Activated CD8-positive, alpha-beta T cell treated with anti-CD3 and anti-CD28 coated beads, Interleukin-2, amount 10 ng/mL, durations not matched to agents 7 days and 5 days (primary cell): ENCODE results near the gene TOP3B. TPM values are rescaled to one million over a fixed set of nuclear protein-coding genes. Genes with fewer than 3 reads are reported as not detected.

ENCODE experiments used
- ATAC-seq: fragments of 150-1000 bp; cut with Tn5 transposase; one replicate; pipeline ENCODE4 v1.10.0; 2021; ENCODE audit warnings: moderate library complexity
- CTCF ChIA-PET: fragments of 350-600 bp; sonication (Branson Sonifier 250); formaldehyde crosslinking; loops from one replicate; lab custom pipeline; 2021; ENCODE audit warnings: antibody characterized with exemption; lab: Charles Lee
- POLR2A ChIA-PET: fragments of 350-600 bp; sonication (Branson Sonifier 250); formaldehyde crosslinking; loops from one replicate; lab custom pipeline; 2021; ENCODE audit warnings: antibody characterized with exemption; lab: Charles Lee
- DNase-seq: peaks from one replicate; pipeline ENCODE4 v3.0.0-alpha.2; 2020
- H3K27ac Mint-ChIP-seq: one replicate; pipeline ENCODE4 v1.8.0; 2021; ENCODE audit warnings: mild to moderate bottlenecking, mixed read lengths
- H3K27me3 Mint-ChIP-seq: one replicate; pipeline ENCODE4 v1.8.0; 2021; ENCODE audit warnings: low read depth, mixed read lengths
- H3K36me3 Mint-ChIP-seq: one replicate; pipeline ENCODE4 v1.8.0; 2021; ENCODE audit warnings: low read depth, mixed read lengths
- H3K4me1 Mint-ChIP-seq: one replicate; pipeline ENCODE4 v1.8.0; 2021; ENCODE audit warnings: low read depth, mixed read lengths
- H3K4me3 Mint-ChIP-seq: one replicate; pipeline ENCODE4 v1.8.0; 2021; ENCODE audit warnings: mild to moderate bottlenecking, mixed read lengths
- H3K9me3 Mint-ChIP-seq: one replicate; pipeline ENCODE4 v1.8.0; 2022; ENCODE audit warnings: mixed read lengths; ENCODE audit not compliant: insufficient read depth
- total RNA-seq, 2 experiments: library from RNA; stranded (reverse); gene quantifications; one replicate each; pipeline ENCODE4 v1.2.3, GENCODE V29; 2021

TOP3B gene
- total RNA-seq, 2 experiments from 2014 or later: 47.3 to 49.9 TPM

GRCh38 chr22:21965762-21966288, 16.8 kb downstream of the TOP3B start:
- ChIA-PET POLR2A (interaction anchor here (1.0 kb wide), 1 partner anchor 17 kb away, joined by 3 read pairs; the partner anchor contains the start of gene TOP3B), CTCF (interaction anchor here (2.4 to 3.7 kb wide), 2 partner anchors 13 to 28 kb away, joined by 7 to 16 read pairs; partner anchors contain the start of gene PPM1F)
- Mint-ChIP-seq H3K36me3 (peaks cover 42% of the 10 kb centered on the region), H3K4me1 (no peaks in the 10 kb centered on the region), H3K9me3 (no peaks in the 10 kb centered on the region), H3K4me3 (no peak overlapping the region), H3K27me3 (no peaks in the 10 kb centered on the region), H3K27ac (no peak overlapping the region)
- DNase-seq (no peak), ATAC-seq (no peak)

GRCh38 chr22:21964918-21965484, 17.6 kb downstream of the TOP3B start:
- no peak for ATAC-seq
- Mint-ChIP-seq H3K4me3 (no peak overlapping the region), H3K27ac (no peak overlapping the region), H3K27me3 (no peaks in the 10 kb centered on the region), H3K4me1 (no peaks in the 10 kb centered on the region), H3K36me3 (peaks cover 35% of the 10 kb centered on the region), H3K9me3 (no peaks in the 10 kb centered on the region)
- DNase-seq: no peak
- CTCF ChIA-PET: interaction anchor here (2.4 to 3.7 kb wide), 2 partner anchors 12 to 27 kb away, joined by 7 to 16 read pairs; partner anchors contain the start of gene PPM1F
- POLR2A ChIA-PET: no interaction called here

- Mint-ChIP-seq H3K4me1 (no peaks in the 10 kb centered on the region), H3K9me3 (no peaks in the 10 kb centered on the region), H3K4me3 (no peak overlapping the region), H3K36me3 (peaks cover 34% of the 10 kb centered on the region), H3K27ac (no peak overlapping the region), H3K27me3 (no peaks in the 10 kb centered on the region)
- DNase-seq (no peak), ATAC-seq (no peak)
- CTCF ChIA-PET: interaction anchor here (1.0 to 3.7 kb wide), 3 partner anchors 8 to 26 kb away, joined by 5 to 16 read pairs (median 7); partner anchors contain the start of gene PPM1F
- POLR2A ChIA-PET: no interaction called here
Measured at GRCh38 chr22:21964234-21964633, 18.4 kb downstream of the TOP3B start.

GRCh38 chr22:21963790-21964211, 18.8 kb downstream of the TOP3B start:
- ChIA-PET CTCF (interaction anchor here (1.0 to 3.7 kb wide), 2 partner anchors 9 to 11 kb away, joined by 5 to 16 read pairs; partner anchors contain the start of gene PPM1F), POLR2A (no interaction called here)
- Mint-ChIP-seq H3K36me3 (peaks cover 34% of the 10 kb centered on the region), H3K9me3 (no peaks in the 10 kb centered on the region), H3K27ac (no peak overlapping the region), H3K4me1 (no peaks in the 10 kb centered on the region), H3K27me3 (no peaks in the 10 kb centered on the region), H3K4me3 (no peak overlapping the region)
- DNase-seq (no peak), ATAC-seq (no peak)

- ATAC-seq (no peak), DNase-seq (no peak)
- ChIA-PET CTCF (no interaction called here), POLR2A (no interaction called here)
- Mint-ChIP-seq H3K9me3 (no peaks in the 10 kb centered on the region), H3K27ac (no peak overlapping the region), H3K4me1 (no peaks in the 10 kb centered on the region), H3K36me3 (peaks cover 30% of the 10 kb centered on the region), H3K27me3 (no peaks in the 10 kb centered on the region), H3K4me3 (no peak overlapping the region)
Measured at GRCh38 chr22:21963286-21963685, 19.3 kb downstream of the TOP3B start.

DNA sequence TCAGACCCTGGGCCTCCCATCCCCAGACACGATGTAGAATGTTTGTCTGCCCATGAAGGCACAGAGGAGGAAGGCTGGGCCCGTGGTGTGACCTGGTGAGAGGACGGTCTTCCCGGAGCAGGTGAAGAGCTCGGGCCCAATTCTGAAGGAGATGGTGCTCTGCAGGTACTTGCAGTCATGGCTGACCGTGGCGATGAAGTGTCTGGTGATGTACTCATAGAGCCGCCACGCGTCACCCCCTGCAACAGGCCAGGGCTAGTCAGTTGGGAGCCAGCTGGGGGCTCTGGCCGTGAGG, 20.0 kb downstream of the TOP3B start:
- ChIA-PET POLR2A (no interaction called here), CTCF (interaction anchor here (1.3 to 2.0 kb wide), 2 partner anchors 10 kb away, joined by 4 to 9 read pairs; partner anchors contain the start of gene PPM1F)
- no peak for DNase-seq
- no peaks in the 10 kb centered on the region for H3K27me3 Mint-ChIP-seq
- ATAC-seq: no peak
- no peaks in the 10 kb centered on the region for H3K9me3 Mint-ChIP-seq
- peaks cover 28% of the 10 kb centered on the region for H3K36me3 Mint-ChIP-seq
- no peaks in the 10 kb centered on the region for H3K4me1 Mint-ChIP-seq
- no peak overlapping the region for H3K27ac Mint-ChIP-seq
- no peak overlapping the region for H3K4me3 Mint-ChIP-seq

- CTCF ChIA-PET: interaction anchor here (1.3 to 2.0 kb wide), 2 partner anchors 10 kb away, joined by 4 to 9 read pairs; partner anchors contain the start of gene PPM1F
- Mint-ChIP-seq H3K27me3 (no peaks in the 10 kb centered on the region), H3K36me3 (peaks cover 23% of the 10 kb centered on the region), H3K27ac (no peak overlapping the region), H3K4me3 (no peak overlapping the region), H3K9me3 (no peaks in the 10 kb centered on the region), H3K4me1 (no peaks in the 10 kb centered on the region)
- DNase-seq (no peak), ATAC-seq (no peak)
- POLR2A ChIA-PET: no interaction called here
Measured at GRCh38 chr22:21961886-21962654, 20.5 kb downstream of the TOP3B start.

GRCh38 chr22:21961127-21961867, 21.3 kb downstream of the TOP3B start:
- H3K27me3 Mint-ChIP-seq: no peaks in the 10 kb centered on the region
- H3K4me3 Mint-ChIP-seq: no peak overlapping the region
- DNase-seq (no peak), ATAC-seq (no peak)
- H3K4me1 Mint-ChIP-seq: no peaks in the 10 kb centered on the region
- H3K9me3 Mint-ChIP-seq: no peaks in the 10 kb centered on the region
- H3K36me3 Mint-ChIP-seq: peaks cover 20% of the 10 kb centered on the region
- CTCF ChIA-PET: interaction anchor here (2.0 kb wide), 1 partner anchor 11 kb away, joined by 9 read pairs; no protein-coding TSS in a partner anchor
- POLR2A ChIA-PET: no interaction called here
- H3K27ac Mint-ChIP-seq: no peak overlapping the region

GRCh38 chr22:21960200-21961126, 22.1 kb downstream of the TOP3B start:
- H3K27me3 Mint-ChIP-seq: no peaks in the 10 kb centered on the region
- H3K4me1 Mint-ChIP-seq: no peaks in the 10 kb centered on the region
- ChIA-PET POLR2A (no interaction called here), CTCF (interaction anchor here (2.0 kb wide), 1 partner anchor 12 kb away, joined by 9 read pairs; no protein-coding TSS in a partner anchor)
- H3K36me3 Mint-ChIP-seq: peaks cover 20% of the 10 kb centered on the region
- no peak for DNase-seq
- ATAC-seq: no peak
- H3K27ac Mint-ChIP-seq: no peak overlapping the region
- no peaks in the 10 kb centered on the region for H3K9me3 Mint-ChIP-seq
- no peak overlapping the region for H3K4me3 Mint-ChIP-seq

DNA sequence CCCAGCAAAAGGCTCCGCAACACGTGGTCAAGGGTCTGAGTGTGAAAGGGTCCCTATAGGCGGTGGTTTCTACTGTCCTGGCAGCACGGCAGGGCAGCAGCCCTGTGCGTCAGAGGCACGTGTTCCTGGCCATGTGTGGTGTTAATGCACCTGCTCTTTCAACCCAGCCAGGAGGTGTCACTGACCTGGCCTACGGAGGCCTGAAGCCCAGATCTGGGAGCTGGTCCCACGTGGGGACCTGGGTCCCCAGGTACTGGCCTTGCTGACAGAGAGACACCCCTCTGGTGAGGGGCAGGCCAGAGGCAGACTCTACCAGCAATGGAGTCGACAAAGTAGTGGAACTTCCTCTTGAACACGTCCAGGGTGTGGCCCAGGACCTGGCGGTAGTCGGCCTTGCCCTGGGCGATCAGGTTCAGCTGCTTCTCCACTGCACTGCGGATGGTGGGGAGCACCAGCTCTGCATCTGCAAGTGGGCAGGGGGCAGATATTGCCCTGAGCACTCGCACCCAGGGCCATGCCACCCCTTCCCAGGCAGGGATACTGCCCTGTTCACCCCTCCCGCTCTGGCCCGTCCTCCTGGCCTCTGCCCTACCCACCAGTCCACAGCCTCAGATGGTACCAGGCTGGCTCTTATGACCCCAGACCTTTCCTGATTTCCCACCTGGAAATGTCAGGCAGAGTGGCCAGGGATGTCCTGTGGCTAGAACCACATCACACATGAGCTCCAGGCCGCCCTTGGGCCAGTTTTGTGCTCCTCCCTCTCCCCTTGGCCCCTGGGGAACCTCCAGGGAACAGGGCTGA, 23.1 kb downstream of the TOP3B start:
- ChIA-PET CTCF (interaction anchor here (0.6 kb wide), 1 partner anchor 13 kb away, joined by 3 read pairs; no protein-coding TSS in a partner anchor), POLR2A (no interaction called here)
- ATAC-seq: no peak
- H3K27me3 Mint-ChIP-seq: no peaks in the 10 kb centered on the region
- no peaks in the 10 kb centered on the region for H3K4me1 Mint-ChIP-seq
- peaks cover 14% of the 10 kb centered on the region for H3K36me3 Mint-ChIP-seq
- H3K9me3 Mint-ChIP-seq: no peaks in the 10 kb centered on the region
- H3K4me3 Mint-ChIP-seq: no peak overlapping the region
- no peak overlapping the region for H3K27ac Mint-ChIP-seq
- DNase-seq: no peak
